GM19239 (cell line): Measurements from ENCODE around the gene TRIM59.
A peak's percentile ranks its signal among the peaks of the same experiment; 100 is the strongest.

Source experiments
- DNase-seq: peaks from one replicate; pipeline ENCODE4 v3.0.0; 2011; ENCODE audit warnings: low spot score; ENCODE audit not compliant: insufficient read length
- FAIRE-seq: peaks from 2 replicates; lab custom pipeline; 2011; peaks lifted over from hg19 to GRCh38; lab: Jason Lieb, UNC

The TRIM59 gene, protein sequence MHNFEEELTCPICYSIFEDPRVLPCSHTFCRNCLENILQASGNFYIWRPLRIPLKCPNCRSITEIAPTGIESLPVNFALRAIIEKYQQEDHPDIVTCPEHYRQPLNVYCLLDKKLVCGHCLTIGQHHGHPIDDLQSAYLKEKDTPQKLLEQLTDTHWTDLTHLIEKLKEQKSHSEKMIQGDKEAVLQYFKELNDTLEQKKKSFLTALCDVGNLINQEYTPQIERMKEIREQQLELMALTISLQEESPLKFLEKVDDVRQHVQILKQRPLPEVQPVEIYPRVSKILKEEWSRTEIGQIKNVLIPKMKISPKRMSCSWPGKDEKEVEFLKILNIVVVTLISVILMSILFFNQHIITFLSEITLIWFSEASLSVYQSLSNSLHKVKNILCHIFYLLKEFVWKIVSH

DNA sequence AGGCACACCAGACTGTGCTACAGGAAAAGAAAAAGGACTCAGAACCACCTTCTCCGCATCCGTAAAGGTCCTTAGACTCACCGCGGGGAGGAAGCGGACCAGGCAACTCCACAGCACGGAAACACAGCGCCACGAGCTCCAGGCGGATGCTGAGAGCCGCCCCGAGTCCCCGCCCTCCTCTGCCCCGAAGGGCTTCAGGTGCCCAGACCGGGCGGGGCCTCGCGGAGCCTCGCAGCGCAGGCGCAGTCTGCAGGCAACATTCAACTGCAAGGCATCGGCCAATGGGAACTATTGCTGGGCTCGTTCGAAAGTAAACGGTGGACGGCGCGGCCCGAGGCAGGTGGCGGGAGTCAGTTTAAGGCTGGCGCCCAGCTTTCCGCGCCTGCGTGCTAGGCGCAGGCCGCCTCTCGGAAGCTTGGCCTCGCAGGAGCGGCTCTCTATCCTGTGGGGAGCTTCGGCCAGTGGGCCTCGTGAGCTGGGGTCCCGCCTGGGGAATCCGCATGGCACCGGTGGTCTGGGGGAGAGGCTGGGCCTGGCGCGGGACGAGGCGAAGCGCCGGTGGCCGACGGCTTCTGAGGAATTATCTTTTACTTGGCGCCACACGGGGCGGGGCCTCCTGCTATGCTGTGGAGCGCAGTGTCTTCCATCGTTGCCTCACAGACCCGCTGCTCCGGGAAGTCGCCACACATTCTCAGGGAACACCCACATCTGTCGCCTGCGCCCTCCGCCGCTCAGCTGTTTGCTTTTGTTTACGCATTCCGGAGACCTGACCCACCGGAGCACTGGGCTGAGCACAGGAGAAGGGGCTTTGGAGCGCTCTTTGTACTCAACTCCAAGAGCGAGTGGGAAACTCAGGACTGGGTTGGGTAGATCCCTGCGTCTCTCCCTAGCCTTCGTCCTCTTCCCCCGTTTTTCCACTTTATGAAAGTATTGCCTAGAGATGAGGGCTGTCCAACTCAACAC is at the start of gene TRIM59:
Gene TRIM59, minus strand, starts transcription at position 151 of the 963 bp plus-strand sequence. CDS start 10,603 bp downstream, outside the sequence.
- peak; percentile 97 for FAIRE-seq
- DNase-seq = peak; percentile 98

GRCh38 chr3:160498202-160498601 is 48.6 kb upstream of the TRIM59 start:
- DNase-seq = no peak
- no peak for FAIRE-seq

GRCh38 chr3:160490166-160490565 is 40.6 kb upstream of the TRIM59 start:
- FAIRE-seq = no peak
- no peak for DNase-seq

DNA sequence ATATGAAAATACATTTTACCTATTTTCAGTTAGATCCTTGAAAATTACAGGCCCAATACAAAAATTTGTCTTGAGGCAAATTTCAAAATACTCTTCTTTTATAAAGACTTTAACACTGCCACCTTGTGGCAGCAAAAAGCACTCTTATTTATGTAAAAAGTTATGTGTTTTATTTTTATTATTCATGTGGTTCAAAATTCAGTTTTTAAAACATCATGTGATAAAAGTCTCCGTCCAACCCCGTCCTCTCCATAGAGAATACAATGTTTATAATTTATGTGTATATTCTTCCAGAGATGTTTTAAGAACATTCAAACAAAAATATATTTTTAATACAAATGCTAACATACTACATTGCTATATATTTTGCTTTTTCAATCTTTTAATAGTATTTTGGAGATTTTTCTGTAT is 36.9 kb upstream of the TRIM59 start:
- FAIRE-seq (peak; percentile 77), DNase-seq (no peak)

GRCh38 chr3:160482796-160483195 is 33.2 kb upstream of the TRIM59 start:
- FAIRE-seq = no peak

GRCh38 chr3:160481856-160482255 is 32.3 kb upstream of the TRIM59 start:
- no peak for DNase-seq
- FAIRE-seq = no peak

More at GRCh38 chr3:160482796-160483195, 33.2 kb upstream of the TRIM59 start:
- DNase-seq = no peak

- FAIRE-seq = no peak
- no peak for DNase-seq
Observed at GRCh38 chr3:160480931-160481330, 31.3 kb upstream of the TRIM59 start.

- no peak for FAIRE-seq
- DNase-seq = no peak
Observed at GRCh38 chr3:160479376-160479775, 29.8 kb upstream of the TRIM59 start.

GRCh38 chr3:160478338-160478737 is 28.8 kb upstream of the TRIM59 start:
- FAIRE-seq = no peak
- DNase-seq = no peak

DNA sequence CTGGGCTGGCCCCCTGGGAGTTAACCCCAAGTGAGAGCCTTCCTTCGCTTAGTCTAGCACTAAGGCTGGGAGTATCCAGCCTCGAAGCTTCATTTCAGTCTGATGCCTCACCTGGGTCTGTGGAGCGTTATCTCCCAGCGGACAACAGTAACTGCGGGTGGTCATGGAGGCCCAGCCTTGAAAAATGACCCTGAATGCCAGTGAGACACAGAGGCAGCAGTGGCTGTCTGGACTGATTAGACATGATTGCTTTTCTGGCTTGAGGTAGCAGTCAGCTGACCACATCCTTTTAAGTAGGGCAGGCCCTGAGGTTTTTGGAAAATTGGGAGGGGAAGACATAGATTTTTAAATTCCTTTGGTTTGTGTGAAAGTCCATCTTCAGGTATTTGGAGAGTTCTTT is 28.2 kb upstream of the TRIM59 start:
- FAIRE-seq (no peak), DNase-seq (no peak)

- FAIRE-seq = no peak
- DNase-seq = no peak
Observed at GRCh38 chr3:160475884-160476283, 26.3 kb upstream of the TRIM59 start.

- DNase-seq (no peak), FAIRE-seq (no peak)
Observed at GRCh38 chr3:160475153-160475552, 25.6 kb upstream of the TRIM59 start.

DNA sequence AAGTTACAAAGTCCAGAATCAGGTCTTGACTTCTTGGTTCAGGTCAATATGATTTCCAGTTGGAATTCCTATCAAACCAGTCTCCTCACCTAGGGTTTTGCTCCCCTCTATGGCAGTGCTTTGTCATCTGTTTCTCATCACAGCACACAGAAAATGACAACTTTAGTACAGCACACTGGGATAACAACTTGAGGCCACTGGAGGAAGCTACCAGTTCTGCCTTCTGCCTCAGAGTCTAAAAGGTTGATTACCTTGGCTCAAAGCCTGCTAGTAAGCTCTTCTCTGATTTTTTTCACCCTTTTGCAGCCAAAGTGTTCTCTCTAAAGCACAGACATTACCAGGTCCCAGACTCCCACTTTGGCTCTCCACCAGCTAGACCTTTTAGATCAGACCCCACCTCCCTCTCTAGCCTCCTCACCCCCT is 24.8 kb upstream of the TRIM59 start:
- no peak for DNase-seq
- no peak for FAIRE-seq

DNA sequence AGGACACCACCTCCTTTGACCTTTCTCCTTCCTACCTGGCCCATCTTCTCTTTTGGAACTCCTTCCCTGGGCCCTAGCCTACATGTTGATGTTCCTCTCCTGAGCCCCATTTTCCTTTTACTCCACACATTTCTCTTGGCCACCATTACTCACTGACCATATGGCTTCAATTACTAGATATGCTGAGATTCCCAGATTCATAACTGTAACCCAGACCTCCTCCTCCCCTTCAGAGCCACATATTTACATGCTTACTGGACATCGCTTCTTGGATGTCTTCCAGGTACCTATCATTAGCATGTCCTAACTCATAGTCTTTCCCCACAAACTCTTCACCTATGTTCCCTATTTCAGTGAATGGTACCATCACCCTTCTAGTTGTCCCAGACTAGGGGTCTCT is 24.4 kb upstream of the TRIM59 start:
- no peak for FAIRE-seq
- no peak for DNase-seq

- DNase-seq (no peak), FAIRE-seq (no peak)
Observed at GRCh38 chr3:160473221-160473620, 23.6 kb upstream of the TRIM59 start.

DNA sequence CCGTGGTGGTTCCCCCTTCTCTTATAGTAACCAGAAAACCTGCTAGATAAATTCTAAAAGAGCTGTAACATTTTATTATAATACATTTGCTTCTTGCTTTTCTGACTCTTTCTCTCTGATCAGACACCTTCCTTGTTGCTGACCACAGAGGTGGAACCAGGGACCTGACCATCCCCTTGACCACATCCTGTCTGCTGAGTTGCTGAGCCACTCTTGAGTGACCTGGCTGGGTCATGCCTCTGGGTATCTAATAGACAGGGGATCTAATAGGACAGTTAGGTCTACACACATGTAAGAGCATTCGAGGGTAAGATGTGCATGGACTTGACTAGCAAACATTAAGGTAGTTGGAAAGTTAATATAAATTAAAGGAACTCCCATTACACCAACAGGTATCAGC is 22.8 kb upstream of the TRIM59 start:
- FAIRE-seq (no peak), DNase-seq (no peak)

DNA sequence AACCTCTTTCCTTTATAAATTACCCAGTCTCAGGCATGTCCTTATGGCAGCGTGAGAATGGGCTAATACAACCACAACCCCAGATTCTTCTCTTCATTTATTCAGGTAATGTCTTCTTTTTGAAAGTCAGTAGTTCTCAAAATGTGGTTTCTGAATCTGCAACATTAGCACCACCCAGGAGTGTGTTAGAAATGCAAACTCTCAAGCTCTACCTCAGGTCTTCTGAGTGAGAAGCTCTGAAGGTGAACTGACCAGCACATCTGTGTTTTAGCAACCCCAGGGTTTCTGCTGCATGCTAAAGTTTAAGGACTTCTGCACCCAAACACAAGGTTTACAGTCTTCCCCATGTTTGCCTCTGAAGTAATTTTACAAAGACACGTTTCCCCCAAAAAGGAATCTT is 22.3 kb upstream of the TRIM59 start:
- FAIRE-seq (no peak), DNase-seq (no peak)

- no peak for FAIRE-seq
Observed at GRCh38 chr3:160470181-160470580, 20.6 kb upstream of the TRIM59 start.

DNA sequence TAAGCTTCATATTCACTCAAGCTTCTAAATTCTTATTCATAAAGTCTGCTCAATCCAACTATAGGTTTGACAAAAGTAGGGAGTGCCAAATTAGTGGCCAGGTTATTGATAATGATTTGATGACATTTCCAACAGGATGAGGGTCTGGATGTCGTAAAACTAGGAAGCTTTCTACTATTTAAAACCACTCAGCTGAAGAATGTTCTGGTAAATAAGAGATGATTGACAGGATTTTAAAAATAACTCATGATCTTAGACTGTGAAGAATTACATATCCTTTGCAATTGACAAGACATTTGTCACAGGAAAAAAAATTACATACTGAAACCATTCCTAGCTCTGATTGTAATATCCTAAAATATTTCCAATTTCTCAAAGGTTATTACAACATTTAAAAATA is 15.4 kb upstream of the TRIM59 start:
- DNase-seq = no peak
- FAIRE-seq = no peak

More at GRCh38 chr3:160470181-160470580, 20.6 kb upstream of the TRIM59 start:
- no peak for DNase-seq

- DNase-seq (no peak), FAIRE-seq (no peak)
Observed at GRCh38 chr3:160464321-160464720, 14.7 kb upstream of the TRIM59 start.

DNA sequence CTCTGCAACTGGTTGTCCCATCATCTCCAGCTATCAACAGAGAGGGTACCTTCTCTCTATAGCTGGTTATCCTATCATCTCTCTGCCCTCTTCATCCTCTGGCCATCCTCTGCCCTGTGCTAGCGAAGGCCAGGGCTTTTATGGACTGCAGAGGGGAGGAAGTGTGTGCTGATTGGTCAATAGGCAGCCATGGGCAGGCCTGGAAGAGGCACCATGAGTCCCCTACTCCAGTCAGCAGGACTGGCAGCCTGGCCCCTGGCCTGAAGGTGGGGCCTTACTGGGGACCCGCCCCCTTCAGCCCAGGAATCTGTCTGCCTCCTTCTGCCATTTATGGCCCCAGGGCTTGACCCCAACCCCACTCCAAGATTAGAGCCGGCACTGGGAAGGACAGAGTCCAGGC is 10.4 kb upstream of the TRIM59 start:
- FAIRE-seq (no peak), DNase-seq (no peak)
